GM21825 (cell line): ENCODE measurements around the gene ZNF165.
"Not testable (repeated sequence)": the region's sequence is repeated elsewhere in the genome, so short reads cannot be mapped to it uniquely, and the experiment has no call there.

ENCODE experiments used
- ATAC-seq: cut with Tn5 transposase; IDR thresholded peaks from one replicate; pipeline ENCODE4 v1.9.1; 2021; ENCODE audit warnings: mild to moderate bottlenecking, moderate library complexity; ENCODE audit not compliant: unreplicated experiment

Gene ZNF165

DNA sequence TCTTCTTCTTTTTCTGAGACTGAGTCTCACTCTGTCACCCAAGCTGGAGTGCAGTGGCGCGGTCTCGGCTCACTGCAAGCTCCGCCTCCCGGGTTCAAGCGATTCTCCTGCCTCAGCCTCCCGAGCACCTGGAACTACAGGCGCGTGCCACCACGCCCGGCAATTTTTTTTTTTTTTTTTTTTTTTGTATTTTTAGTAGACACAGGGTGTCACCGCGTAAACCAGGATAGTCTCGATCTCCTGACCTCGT is at the start of gene ZNF165:
Gene ZNF165, plus strand, starts transcription at position 188 of the 250 bp plus-strand sequence. CDS start 4,913 bp downstream, outside the sequence.
- ATAC-seq: not testable (repeated sequence)

DNA sequence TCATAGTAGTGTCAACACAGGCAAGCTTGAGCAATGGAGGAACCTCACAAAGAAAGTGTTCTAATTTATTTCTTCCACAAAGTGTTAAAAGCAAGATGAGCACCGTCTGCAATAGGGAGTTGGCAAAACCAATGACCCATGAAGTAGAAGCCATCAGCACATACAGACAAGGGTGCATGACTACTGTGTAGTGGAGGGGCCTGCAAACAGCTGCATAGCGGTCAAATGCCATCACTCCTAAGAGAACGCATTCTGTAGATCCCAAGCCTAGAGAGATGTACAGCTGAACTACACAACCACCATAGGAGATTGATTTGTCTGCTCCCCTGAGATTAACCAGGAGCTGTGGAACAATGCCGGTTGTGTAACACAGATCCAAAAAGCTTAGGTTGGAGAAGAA is 26.8 kb upstream of the ZNF165 start:
- ATAC-seq: no peak

DNA sequence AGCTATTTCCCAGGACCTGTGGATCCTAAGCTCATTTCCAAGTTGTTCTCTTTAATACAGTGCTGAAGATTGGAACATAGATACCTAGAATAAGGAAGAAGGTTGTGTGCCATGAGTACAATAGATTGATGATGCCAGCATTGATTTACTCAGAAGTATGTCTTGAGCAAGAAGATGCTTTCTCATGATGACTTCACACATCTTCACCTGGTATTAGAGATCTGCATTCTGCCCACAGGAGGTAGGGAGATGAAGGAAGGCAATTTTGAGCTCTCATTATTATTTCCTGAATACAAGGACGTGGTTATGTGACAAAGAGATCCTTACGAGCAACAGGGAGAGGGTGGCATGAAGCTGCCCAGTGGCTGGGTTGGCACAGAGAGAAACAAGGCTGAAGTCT is 20.0 kb upstream of the ZNF165 start:
- ATAC-seq: no peak

DNA sequence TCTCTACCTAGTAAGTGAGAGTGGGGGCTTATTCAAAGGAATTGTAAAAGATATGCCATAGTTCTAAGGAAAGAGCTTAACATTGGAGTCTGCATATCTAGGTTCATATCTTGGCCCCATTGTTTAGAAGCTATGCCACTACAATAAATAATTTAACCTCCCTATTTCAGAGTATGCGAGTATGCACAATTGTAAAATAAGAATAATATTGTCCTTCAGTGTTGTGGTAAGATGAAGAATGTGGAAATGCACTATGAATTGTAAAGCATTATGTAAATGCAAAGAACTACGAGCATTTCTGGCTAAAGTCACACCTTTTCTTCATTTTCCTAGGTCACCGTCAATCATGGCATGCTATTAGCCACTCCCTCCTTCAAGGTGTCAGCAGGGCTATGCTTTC is 16.1 kb upstream of the ZNF165 start:
- no peak for ATAC-seq

DNA sequence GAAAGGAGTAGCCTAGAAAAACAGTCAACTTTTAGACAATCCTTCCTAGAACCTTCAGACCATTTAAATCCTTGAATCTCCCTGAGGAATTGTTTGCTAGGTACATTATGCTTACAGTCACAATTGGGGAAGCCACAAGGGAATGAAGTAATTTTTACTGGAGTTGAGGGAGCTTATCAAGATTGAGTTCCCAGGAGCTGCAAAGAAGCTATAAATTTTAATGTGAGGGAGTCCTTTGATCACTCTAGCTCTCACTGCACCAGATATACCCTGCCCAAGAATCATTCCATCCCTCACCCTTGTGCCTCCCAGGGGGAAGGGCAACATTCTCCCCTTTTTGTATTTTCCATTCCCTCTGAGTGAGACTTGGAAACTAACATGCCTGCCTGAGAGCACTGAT is 12.3 kb upstream of the ZNF165 start:
- no peak for ATAC-seq

DNA sequence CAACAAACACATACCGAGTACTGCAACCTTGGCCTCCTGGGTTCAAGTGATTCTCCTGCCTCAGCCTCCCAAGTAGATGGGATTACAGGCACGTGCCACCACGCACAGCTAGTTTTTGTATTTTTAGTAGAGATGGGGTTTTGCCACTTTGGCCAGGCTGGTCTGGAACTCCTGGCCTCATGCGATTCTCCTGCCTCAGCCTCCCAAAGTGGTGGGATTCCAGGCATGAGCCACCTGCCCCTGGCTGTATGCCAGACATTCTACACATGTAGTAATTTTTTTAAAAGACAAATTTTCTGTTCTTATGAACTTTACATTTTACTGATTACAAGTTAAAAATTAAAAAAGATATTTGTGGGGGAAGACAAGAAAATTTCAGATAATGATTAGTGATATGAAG is 9.4 kb upstream of the ZNF165 start:
- ATAC-seq: not testable (repeated sequence)

DNA sequence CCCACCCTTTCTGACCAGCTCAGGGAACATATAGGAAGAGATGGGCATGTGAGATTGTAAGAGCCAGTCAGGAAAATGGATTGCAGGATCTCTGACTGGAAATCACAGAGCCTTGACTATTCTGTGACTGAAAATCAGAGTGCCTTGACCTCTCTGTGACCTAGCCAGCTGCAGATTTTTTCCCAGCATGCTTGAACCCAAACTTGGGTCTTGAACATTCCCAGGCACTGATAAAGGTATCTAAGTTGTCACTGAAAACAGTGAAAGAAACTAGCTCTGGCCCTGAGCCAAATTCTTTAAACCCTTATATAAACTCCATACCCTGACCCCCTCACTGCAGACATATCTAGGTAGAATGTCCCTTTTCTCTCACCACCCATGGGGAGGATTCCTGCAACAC is 2.3 kb upstream of the ZNF165 start:
- ATAC-seq: no peak

DNA sequence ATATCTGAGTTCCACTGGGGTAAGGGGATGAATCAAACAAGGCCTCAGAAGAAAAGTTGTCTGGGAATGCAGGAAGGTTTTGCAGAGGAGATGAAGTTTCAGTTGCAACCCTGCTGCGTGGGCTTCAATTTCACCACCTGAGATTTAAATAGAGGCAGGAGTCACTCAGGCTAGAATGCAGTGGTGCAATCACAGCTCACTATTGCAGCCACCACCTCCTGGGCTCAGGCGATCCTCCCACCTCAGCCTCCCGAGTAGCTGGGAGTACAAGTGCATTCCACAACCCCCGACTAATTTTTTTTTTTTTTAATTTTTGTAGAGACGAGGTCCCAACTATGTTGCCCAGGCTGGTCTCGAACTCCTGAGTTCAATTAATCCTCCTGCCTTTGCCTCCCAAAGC is 1.5 kb upstream of the ZNF165 start:
- no peak for ATAC-seq

DNA sequence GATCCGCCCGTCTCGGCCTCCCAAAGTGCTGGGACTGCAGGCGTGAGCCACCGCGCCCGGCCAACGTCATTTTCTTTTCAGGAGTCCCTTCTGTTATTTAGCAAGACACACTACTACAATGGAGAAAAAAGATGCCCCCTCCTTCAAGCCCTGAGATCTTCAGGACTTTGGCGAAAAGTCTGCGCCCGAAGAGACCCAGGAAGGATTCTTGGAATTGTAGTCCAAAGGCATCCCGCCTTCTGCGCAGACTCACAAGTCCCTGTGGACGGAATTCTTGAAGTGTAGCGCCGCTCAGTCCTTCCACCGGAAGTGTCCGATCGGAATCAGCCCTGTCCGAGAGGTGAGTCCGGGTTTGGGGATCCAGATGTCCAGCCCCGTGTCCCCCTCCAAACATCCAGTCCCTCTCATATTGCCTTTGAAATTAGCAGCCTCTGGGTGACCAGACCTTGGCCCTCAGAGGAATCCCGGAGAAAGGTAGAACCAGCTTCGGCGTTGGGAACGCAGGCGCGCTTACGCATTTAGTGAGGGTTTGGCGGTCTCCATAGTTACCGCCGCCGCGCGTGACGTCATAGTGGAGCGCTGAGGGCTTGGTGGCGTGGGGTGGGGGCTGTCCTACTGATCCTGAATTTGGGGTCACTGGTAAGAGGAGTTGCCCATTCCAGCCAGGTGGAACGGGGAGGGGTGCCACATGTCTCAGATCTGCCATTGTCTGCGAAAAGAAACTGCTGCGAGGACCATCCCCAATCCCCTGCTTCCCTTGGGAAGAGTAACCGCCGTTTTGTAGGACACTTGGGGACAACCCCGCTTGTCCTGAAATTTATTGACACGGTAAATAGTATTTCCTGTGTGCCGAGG is 490 bp downstream of the ZNF165 start:
- ATAC-seq: peak; percentile 68

DNA sequence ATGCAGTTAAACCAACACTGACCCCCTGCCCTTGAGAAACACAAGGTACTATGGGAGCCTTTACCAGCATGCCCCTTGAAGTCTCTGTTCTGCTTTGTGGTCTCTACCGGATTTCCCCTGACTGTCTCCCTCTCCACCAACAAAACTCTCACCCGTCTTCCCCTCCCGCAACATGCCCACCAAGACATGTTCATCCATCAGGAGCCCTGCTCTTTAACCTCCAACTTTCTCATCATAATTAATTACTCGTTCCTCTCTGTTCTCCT is 1.1 kb downstream of the ZNF165 start:
- ATAC-seq: peak; percentile 42

DNA sequence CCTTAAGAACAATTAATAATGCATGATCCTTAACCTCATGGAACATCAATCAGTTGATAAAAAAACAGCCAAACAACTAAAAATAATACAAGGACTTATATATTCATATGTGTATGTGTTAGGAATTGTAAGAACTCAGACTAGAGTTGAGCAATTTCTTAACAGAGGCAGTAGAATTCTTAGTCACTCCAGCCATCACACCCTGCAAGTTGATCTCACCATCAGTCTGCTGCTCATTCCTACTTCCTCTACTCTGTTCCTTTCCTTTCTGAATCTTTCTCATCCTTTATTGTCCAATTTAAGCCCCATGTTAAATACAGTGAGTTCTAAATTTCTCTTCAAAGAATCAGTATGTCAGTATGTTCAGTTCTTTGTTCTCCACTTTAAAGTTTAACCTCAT is 2.6 kb downstream of the ZNF165 start:
- ATAC-seq: no peak

DNA sequence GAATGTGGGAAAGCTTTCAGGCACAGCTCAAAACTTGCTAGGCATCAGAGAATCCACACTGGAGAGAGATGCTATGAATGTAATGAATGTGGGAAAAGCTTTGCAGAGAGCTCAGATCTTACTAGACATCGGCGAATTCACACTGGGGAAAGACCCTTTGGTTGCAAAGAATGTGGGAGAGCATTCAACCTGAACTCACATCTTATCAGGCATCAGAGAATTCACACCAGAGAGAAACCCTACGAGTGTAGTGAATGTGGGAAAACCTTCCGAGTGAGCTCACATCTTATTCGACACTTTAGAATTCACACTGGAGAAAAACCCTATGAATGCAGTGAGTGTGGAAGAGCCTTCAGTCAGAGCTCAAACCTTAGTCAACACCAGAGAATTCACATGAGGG is 8.7 kb downstream of the ZNF165 start:
- ATAC-seq: no peak

DNA sequence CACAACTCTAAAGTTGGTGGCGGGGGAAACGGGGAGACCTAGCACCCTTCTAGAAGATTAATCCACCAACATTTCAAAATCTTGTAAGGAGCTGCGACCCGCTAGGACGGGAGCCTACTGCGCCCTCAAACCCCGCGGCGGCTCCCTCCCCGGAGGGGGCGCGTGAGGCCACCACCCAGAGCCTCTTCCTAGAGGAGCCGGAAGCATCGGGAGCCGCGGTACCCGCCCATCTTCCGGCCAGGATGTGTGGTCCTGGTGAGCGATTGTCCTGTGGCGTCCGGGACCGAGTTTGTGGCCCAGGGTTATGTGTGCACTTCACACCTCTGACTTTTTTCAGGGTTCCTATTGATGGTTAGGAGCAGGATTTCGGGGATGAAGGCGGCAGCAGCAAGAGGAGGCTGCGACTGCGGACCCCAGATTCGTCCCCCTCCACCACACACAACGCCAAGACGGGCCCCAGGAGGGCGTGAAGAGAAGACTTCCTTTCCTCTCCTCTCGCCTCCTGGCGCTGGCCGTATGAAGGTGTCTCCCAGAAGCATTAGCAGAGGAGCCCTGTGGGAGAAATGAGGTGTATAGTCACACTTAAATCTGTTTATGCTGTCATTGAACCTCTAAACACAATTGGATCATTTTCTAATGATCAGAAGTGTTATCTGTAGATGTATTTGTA is 10.7 kb downstream of the ZNF165 start:
- no peak for ATAC-seq

DNA sequence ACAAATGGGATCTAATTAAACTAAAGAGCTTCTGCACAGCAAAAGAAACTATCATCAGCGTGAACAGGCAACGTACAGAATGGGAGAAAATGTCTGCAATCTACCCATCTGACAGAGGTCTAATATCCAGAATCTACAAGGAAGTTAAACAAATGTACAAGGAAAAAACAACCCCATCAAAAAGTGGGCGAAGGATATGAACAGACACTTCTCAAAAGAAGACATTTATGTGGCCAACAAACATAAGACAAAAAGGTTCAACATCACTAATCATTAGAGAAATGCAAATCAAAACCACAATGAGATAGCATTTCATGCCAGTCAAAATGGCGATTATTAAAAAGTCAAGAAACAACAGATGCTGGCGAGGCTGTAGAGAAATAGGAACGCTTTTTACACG is 21.9 kb downstream of the ZNF165 start:
- not testable (repeated sequence) for ATAC-seq

DNA sequence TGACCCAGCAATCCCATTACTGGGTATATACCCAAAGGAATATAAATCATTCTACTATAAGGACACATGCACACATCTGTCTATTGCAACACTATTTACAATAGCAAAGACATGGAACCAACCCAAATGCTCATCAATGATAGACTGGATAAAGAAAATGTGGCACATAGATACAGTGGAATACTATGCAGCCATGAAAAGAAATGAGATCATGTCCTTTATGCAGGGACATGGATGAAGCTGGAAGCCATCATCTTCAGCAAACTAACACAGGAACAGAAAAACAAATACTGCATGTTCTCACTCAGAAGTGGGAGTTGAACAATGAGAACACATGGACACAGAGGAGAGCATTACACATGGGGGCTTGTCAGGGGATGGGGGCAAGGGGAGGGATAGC is 22.3 kb downstream of the ZNF165 start:
- ATAC-seq: not testable (repeated sequence)

DNA sequence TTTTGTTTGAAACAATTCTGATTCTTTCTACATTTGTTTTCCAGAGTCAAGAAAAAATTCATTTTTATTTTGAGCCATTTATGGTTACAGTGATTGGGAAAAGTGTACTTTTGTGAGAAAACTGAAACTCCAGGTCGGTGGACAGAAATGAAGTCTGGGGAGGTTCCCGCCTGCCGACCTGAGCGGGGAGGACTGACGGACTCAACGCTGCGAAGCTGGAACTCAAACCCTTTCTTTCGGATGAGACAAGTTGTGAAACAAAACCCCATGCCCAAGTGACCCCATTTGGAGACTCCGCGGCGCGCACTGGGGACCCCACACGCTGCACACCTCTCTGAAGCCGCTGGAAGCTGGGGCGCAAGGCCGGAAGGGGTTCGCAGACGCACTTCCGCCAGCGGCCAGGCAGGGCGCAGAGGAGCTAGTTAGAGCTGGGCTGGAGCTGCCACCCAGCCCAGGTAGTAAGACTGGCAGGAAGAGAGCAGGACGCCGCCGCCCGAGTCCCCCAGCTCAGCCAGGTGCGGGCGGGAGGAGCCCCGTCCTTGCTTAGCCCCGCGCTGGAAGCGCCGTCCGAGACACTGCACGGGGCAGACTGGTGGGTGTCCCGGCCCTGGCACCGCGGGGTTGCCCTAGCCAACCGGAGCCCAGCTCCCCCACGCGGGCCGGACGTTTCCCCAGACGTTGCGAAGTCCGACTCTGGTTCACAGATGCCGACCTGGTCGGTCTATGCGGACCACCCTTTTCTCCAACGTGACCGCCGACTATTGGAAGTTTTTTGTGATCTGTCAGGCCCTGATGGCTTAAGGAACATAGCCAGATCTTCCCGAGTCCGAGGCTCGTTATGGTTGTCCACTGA is 24.2 kb downstream of the ZNF165 start:
- peak; percentile 97 for ATAC-seq

DNA sequence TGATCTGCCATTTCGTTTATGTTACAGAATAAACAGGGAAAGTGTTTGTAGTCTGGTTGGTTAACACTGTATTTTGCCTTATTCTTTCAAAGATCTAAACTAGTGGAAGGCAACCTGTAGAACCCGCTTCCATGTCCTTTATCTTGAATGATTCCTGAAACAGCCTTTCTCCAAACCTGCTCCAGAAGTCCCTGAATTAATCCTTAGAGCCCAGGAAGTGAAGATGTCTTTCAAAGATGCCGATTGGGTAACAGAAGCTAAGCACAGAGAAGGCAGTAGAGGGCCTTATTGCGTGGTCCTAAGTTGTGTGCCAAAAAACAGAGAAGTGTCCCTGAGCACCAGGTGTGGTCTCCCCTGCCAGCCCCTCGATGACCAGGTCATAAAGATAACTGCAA is 24.9 kb downstream of the ZNF165 start:
- ATAC-seq: peak; percentile 31

DNA sequence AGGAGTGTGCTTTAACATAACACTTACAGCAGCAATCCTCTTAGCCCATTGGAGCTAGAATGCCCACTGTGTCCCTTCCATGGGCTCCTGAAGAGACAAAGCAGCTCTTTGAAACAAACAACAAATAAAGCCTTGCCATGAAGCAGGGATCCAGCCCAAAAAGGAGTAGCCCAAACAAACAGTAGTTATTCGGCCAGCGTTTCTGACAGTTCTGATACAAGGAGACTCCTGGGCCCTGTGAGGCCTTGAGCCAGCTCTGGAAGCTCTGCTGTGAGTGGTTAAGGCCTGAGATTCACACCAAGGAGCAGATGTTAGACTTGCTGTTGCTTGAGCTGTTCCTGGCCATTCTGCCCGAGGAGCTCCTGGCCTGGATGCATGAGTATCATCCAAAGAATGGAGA is 27.1 kb downstream of the ZNF165 start:
- no peak for ATAC-seq

DNA sequence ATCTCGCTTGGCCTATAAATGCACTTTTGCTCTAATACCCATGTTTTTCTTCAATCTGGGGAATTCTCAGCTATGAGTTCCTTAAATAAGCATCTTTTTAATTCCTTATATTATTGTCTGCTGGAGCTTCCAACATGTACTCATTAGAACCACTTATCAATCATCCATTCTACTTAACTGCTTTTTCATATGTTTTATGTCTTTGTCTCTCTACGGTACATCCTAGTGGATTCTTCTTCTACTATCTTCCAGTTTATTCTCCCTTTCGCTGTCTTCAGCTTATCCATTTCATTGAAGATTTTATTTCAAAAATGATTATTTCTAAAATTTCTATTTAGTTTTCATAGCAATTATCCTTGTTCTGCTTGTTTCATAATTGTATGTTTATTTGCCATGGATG is 31.6 kb downstream of the ZNF165 start:
- no peak for ATAC-seq

DNA sequence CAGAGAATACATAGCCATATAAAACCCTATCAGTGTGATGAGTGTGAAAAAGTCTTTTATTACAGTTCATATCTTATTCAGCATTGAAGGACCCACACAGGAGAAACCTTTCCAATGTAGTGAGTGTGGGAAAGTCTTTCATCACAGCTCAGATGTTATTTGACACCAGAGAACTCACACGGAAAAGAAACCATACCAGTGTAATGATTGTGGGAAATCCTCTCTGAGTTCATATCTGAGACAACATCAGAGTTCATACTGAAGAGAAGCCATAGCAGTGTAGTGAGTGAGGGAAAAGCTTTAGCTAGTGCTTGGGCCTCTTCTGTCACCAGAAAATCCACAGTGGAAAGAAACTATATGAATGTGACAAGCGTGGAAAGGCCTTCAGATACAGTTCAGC is 35.4 kb downstream of the ZNF165 start:
- no peak for ATAC-seq

DNA sequence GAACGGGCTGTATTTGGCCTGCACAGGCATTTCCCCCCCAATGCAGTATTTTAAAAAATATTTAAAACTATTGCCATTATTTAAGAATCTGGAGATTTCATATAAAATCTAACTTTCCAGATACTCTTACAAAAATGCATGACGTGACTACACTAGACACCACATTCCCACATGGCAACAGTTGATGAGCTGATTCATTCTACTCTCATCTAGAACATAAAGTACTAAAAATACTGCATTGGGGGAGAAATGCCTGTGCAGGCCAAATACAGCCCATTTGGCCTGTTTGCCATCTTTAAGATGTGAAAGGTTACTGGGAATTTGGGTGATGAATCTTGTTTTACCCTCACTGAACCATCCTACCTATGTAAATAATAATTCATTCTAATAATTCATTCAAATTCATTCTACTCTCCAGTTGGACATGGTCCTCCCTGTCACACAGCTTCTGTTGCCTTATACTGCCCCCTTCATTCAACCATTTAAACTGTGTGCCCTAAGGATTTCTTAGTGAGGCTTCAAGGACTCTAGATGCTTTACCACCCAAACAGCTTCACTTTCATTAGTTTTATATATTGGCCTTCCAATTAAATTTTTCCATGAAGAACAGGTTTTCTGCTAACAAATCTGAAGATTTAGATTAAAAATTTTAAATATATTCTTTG is 37.1 kb downstream of the ZNF165 start:
- no peak for ATAC-seq

DNA sequence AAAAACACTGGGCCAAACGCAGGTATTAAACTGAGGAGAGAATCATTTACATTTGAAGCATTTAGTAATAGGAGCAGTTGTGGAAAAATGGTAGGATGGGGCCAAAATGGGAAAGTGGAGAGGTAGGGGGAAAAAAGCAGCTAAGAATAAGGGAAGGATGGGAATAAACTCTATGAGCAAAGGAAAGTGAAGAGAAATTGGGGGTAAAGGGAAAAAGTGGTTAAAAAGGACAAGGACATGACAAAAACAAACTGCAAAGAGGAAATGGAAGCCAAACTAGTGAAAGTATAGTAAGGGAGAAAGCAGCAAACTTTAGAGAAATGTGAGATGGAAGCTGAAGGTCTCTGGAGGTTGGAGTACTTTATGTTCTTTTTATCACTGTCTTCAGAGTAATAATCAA is 37.8 kb downstream of the ZNF165 start:
- ATAC-seq: no peak
